OCI-LY3 (cell line): ENCODE data around the gene EEF1AKMT2.

ENCODE experiments used
- CTCF ChIP-seq: fragments of 200-600, 300-600 bp; sonication (generic); IDR thresholded peaks from 2 replicates; pipeline ENCODE4 v1.5.1; 2014; ENCODE audit warnings: antibody characterized with exemption, low read length, low read depth
- EZH2phosphoT487 ChIP-seq: fragments of 200-600 bp; shearing (Covaris generic); IDR thresholded peaks from 2 replicates; pipeline ENCODE4 v1.6.1; 2018; ENCODE audit warnings: antibody characterized with exemption, mixed run types, low read depth

GRCh38 chr10:124715439-124715838 is 76.2 kb downstream of the EEF1AKMT2 start:
- TF ChIP-seq EZH2phosphoT487 (no peak), CTCF (no peak)
